Neuronal stem cell (in vitro differentiated cells): Measurements from ENCODE around the gene CDC42BPA. TPM values are rescaled to one million over a fixed set of nuclear protein-coding genes. Genes with fewer than 3 reads are reported as not detected.
A peak's percentile ranks its signal among the peaks of the same experiment; 100 is the strongest.

Experiments
- DNase-seq: peaks from one replicate; pipeline ENCODE4 v3.0.0-alpha.2; 2013; ENCODE audit warnings: low spot score
- H2AFZ ChIP-seq: one replicate; pipeline ENCODE4 v1.6.1; 2013; ENCODE audit warnings: mild to moderate bottlenecking, low read length, inconsistent platforms
- H2AK5ac ChIP-seq: 2 replicates; pipeline ENCODE4 v1.6.1; 2013; ENCODE audit warnings: low read depth, mild to moderate bottlenecking, inconsistent platforms, low read length, moderate library complexity, mixed read lengths
- H2BK120ac ChIP-seq: 2 replicates; pipeline ENCODE4 v1.6.1; 2013; ENCODE audit warnings: low read depth, mild to moderate bottlenecking, inconsistent platforms, low read length, moderate library complexity, mixed read lengths
- H2BK12ac ChIP-seq: one replicate; pipeline ENCODE4 v1.6.1; 2013; ENCODE audit warnings: low read length, inconsistent platforms
- H2BK15ac ChIP-seq: 2 replicates; pipeline ENCODE4 v1.6.1; 2013; ENCODE audit warnings: mild to moderate bottlenecking, low read length, inconsistent platforms, mixed read lengths
- H2BK5ac ChIP-seq: one replicate; pipeline ENCODE4 v1.6.1; 2013; ENCODE audit warnings: inconsistent platforms, mild to moderate bottlenecking, low read length, moderate library complexity
- H3K14ac ChIP-seq: one replicate; pipeline ENCODE4 v1.6.1; 2013; ENCODE audit warnings: low read length, inconsistent platforms
- H3K18ac ChIP-seq: 2 replicates; pipeline ENCODE4 v1.6.1; 2013; ENCODE audit warnings: low read length, inconsistent platforms
- H3K23ac ChIP-seq: 2 replicates; pipeline ENCODE4 v1.6.1; 2013; ENCODE audit warnings: low read depth, mild to moderate bottlenecking, mixed read lengths, low read length, inconsistent platforms; ENCODE audit not compliant: poor library complexity
- H3K27ac ChIP-seq: replicated peaks from 3 replicates; pipeline ENCODE4 v1.5.1; 2013; ENCODE audit warnings: low read length, inconsistent platforms
- H3K27me3 ChIP-seq, 3 experiments: 2 replicates each; pipeline ENCODE4 v1.6.1; 2013; ENCODE audit warnings: low read length in 3 of 3, mild to moderate bottlenecking in 2 of 3, inconsistent platforms in 1 of 3, low read depth in 1 of 3, mixed read lengths in 1 of 3, moderate library complexity in 1 of 3; ENCODE audit not compliant: control insufficient read depth in 3 of 3, insufficient read depth in 3 of 3
- H3K36me3 ChIP-seq, 2 donors: replicated peaks in 1 of 2; 2 replicates each; pipeline ENCODE4 v1.6.1; 2013; ENCODE audit warnings: low read length in 2 of 2; ENCODE audit not compliant: control insufficient read depth in 2 of 2, insufficient read depth in 2 of 2
- H3K4ac ChIP-seq: 2 replicates; pipeline ENCODE4 v1.6.1; 2013; ENCODE audit warnings: inconsistent platforms, mild to moderate bottlenecking, low read length, moderate library complexity
- H3K4me1 ChIP-seq, 2 donors: 1 replicate in 1 of 2; 2 replicates in 1 of 2; pipeline ENCODE4 v1.6.1; 2013; ENCODE audit warnings: low read length in 2 of 2, low read depth in 1 of 2; ENCODE audit not compliant: control insufficient read depth in 2 of 2, insufficient read depth in 1 of 2
- H3K4me2 ChIP-seq: one replicate; pipeline ENCODE4 v1.6.1; 2013; ENCODE audit warnings: mild to moderate bottlenecking, low read length, inconsistent platforms; ENCODE audit not compliant: insufficient read depth, poor library complexity, severe bottlenecking
- H3K4me3 ChIP-seq, 2 donors: 2 replicates each; pipeline ENCODE4 v1.5.1; 2013; ENCODE audit warnings: low read length in 2 of 2, mild to moderate bottlenecking in 2 of 2, inconsistent platforms in 1 of 2, moderate library complexity in 1 of 2
- H3K79me1 ChIP-seq: one replicate; pipeline ENCODE4 v1.6.1; 2013; ENCODE audit warnings: low read depth, mild to moderate bottlenecking, inconsistent platforms, low read length, moderate library complexity
- H3K9ac ChIP-seq: one replicate; pipeline ENCODE4 v1.6.1; 2013; ENCODE audit warnings: mild to moderate bottlenecking, low read depth, low read length, inconsistent platforms; ENCODE audit not compliant: poor library complexity
- H3K9me3 ChIP-seq, 2 donors: replicated peaks in 1 of 2; 2 replicates each; pipeline versions ENCODE3 to v1.6.1; 2013; ENCODE audit warnings: low read length in 2 of 2, mild to moderate bottlenecking in 2 of 2, inconsistent platforms in 1 of 2, low read depth in 1 of 2, mixed read lengths in 1 of 2, moderate library complexity in 1 of 2; ENCODE audit not compliant: control insufficient read depth in 2 of 2, insufficient read depth in 1 of 2
- H4K8ac ChIP-seq: one replicate; pipeline ENCODE4 v1.6.1; 2013; ENCODE audit warnings: low read depth, mild to moderate bottlenecking, inconsistent platforms, low read length, moderate library complexity
- H4K91ac ChIP-seq: one replicate; pipeline ENCODE4 v1.6.1; 2013; ENCODE audit warnings: low read length, low read depth, mild to moderate bottlenecking, inconsistent platforms; ENCODE audit not compliant: poor library complexity
- WGBS, 2 donors: extraction: QIAGEN DNeasy Blood & Tissue Kit; methylation state at CpG; one replicate each; pipeline ENCODE4 v1.1.7; 2013; ENCODE audit warnings: missing lambda C conversion rate in 2 of 2, mixed read lengths in 1 of 2; ENCODE audit not compliant: insufficient read length in 2 of 2, insufficient replicate concordance in 1 of 2; ENCODE audit errors: extremely low coverage in 2 of 2; 5-methylcytosine and 5-hydroxymethylcytosine counted together
- small RNA-seq: library from polyadenylated mRNA; stranded (forward); fragments of <200 nt; extraction: miRNeasy Mini kit (QIAGEN cat#:217004); gene quantifications from one replicate; pipeline ENCODE3, GENCODE V24; 2013; ENCODE audit not compliant: insufficient read depth

CDC42BPA gene

GRCh38 chr1:226942392-226942791 lies 375.9 kb downstream of the CDC42BPA start:
- H3K9ac ChIP-seq, result no peak overlapping the region
- H3K23ac ChIP-seq, result no peak overlapping the region
- H2AFZ ChIP-seq, result no peak overlapping the region
- H2BK15ac ChIP-seq, result no peak overlapping the region
- no peak overlapping the region for H3K4me3 ChIP-seq
- no peak overlapping the region for H2BK5ac ChIP-seq
- peaks cover 12 to 18% of the 10 kb centered on the region in 2 donors for H3K4me1 ChIP-seq
- no peak overlapping the region for H3K18ac ChIP-seq
- H3K27me3 ChIP-seq, result no peaks in the 10 kb centered on the region
- H2BK12ac ChIP-seq, result no peak overlapping the region
- H3K36me3 ChIP-seq, result no peaks in the 10 kb centered on the region
- DNase-seq, result no peak
- no peak overlapping the region for H3K4me2 ChIP-seq
- H4K8ac ChIP-seq, result no peak overlapping the region
- H3K79me1 ChIP-seq, result peaks cover 3% of the 10 kb centered on the region
- H3K9me3 ChIP-seq, result no peaks in the 10 kb centered on the region
- H3K14ac ChIP-seq, result no peak overlapping the region
- H3K4ac ChIP-seq, result no peak overlapping the region
- H3K27ac ChIP-seq, result no peak overlapping the region
- H2AK5ac ChIP-seq, result no peak overlapping the region
- WGBS, 2 donors, result no CpG with 5 or more reads among the region's 3 CpGs
- H4K91ac ChIP-seq, result no peak overlapping the region
- H2BK120ac ChIP-seq, result no peak overlapping the region

GRCh38 chr1:226940806-226941067 lies 377.6 kb downstream of the CDC42BPA start:
- WGBS, 2 donors, result no CpG with 5 or more reads among the region's 6 CpGs
- Histone ChIP-seq H2BK15ac (peak overlapping the region; percentile 81), H3K4ac (no peak overlapping the region), H2AFZ (peak overlapping the region; percentile 95), H3K9ac (peak overlapping the region; percentile 91), H3K4me2 (peak overlapping the region; percentile 87), H3K14ac (no peak overlapping the region), H4K8ac (no peak overlapping the region), H3K27ac (no peak overlapping the region), H3K27me3 (no peaks in the 10 kb centered on the region), H3K9me3 (no peaks in the 10 kb centered on the region), H3K36me3 (no peaks in the 10 kb centered on the region), H3K79me1 (peaks cover 3% of the 10 kb centered on the region), H2AK5ac (no peak overlapping the region), H3K23ac (peak overlapping the region; percentile 98), H4K91ac (no peak overlapping the region), H3K18ac (peak overlapping the region; percentile 97), H2BK120ac (no peak overlapping the region), H2BK12ac (no peak overlapping the region), H2BK5ac (peak overlapping the region; percentile 89), H3K4me1 (peaks cover 12 to 18% of the 10 kb centered on the region in 2 donors), H3K4me3 (peak overlapping the region; percentile 68 to 84)
- no peak for DNase-seq

- Histone ChIP-seq H3K4me2 (peak within 1 kb of the TSS; percentile 98), H2AK5ac (no peak within 1 kb of the TSS), H3K36me3 (no peaks in the 10 kb centered on the region), H3K9ac (peak within 1 kb of the TSS; percentile 94), H3K4me3 (peak within 1 kb of the TSS; percentile 68 to 84), H3K18ac (peak within 1 kb of the TSS; percentile 99), H3K9me3 (peaks cover 0 to 3% of the 10 kb centered on the region in 2 donors), H2BK5ac (peak within 1 kb of the TSS; percentile 89), H4K91ac (peak within 1 kb of the TSS; percentile 93), H3K4me1 (peaks cover 9 to 14% of the 10 kb centered on the region in 2 donors), H3K79me1 (peaks cover 3% of the 10 kb centered on the region), H3K23ac (peak within 1 kb of the TSS; percentile 99), H4K8ac (peak within 1 kb of the TSS; percentile 93), H2BK120ac (no peak within 1 kb of the TSS), H3K27me3 (no peaks in the 10 kb centered on the region), H2BK12ac (peak within 1 kb of the TSS; percentile 46), H2AFZ (peak within 1 kb of the TSS; percentile 99), H2BK15ac (peak within 1 kb of the TSS; percentile 81), H3K27ac (peak within 1 kb of the TSS; percentile 91), H3K4ac (peak within 1 kb of the TSS; percentile 90), H3K14ac (peak within 1 kb of the TSS; percentile 75)
- peak; percentile 99 for DNase-seq
- WGBS, 2 donors, result no CpG with 5 or more reads among the region's 73 CpGs
Measured at GRCh38 chr1:226940029-226940805, 378.1 kb downstream of the CDC42BPA start, which contains the start of gene COQ8A. TSS of gene COQ8A (plus strand) at chr1:226940294. CDS start at chr1:226961386, 21,092 bp downstream.

Small RNAs within 50 kb of the gene (small RNA-seq; reads per million reads assigned to genes)
- gene AL353689.1, result not detected
